Peyer's patch (tissue), 4 donors: Measurements from ENCODE around the gene RPS6KA6. TPM values are rescaled to one million over a fixed set of nuclear protein-coding genes. Genes with fewer than 3 reads are reported as not detected.

Experiments
- DNase-seq, 3 donors: peaks; one replicate each; pipeline ENCODE4 v3.0.0-alpha.2; 2017 to 2019
- H3K27ac ChIP-seq, 4 donors: fragments of 200-600 bp; sonication (generic); one replicate each; pipeline ENCODE4 v1.5.1; 2016 to 2019
- H3K27me3 ChIP-seq, 2 donors: fragments of 200-600 bp; sonication (generic); one replicate each; pipeline ENCODE4 v1.5.1; 2019
- H3K36me3 ChIP-seq, 3 donors: fragments of 200-600 bp; sonication (generic); one replicate each; pipeline ENCODE4 v1.5.1; 2016 to 2019
- H3K4me1 ChIP-seq, 4 donors: fragments of 200-600 bp; sonication (generic); one replicate each; pipeline ENCODE4 v1.5.1; 2016 to 2019
- H3K4me3 ChIP-seq, 4 donors: fragments of 200-600 bp; sonication (generic); 1 replicate in 3 of 4; 2 replicates in 1 of 4; pipeline ENCODE4 v1.5.1; 2016 to 2019; ENCODE audit warnings: mild to moderate bottlenecking in 1 of 4
- H3K9me3 ChIP-seq, 4 donors: fragments of 200-600 bp; sonication (generic); one replicate each; pipeline ENCODE4 v1.5.1; 2016 to 2019; ENCODE audit warnings: mild to moderate bottlenecking in 1 of 4
- POLR2A ChIP-seq, 2 donors: fragments of 450-650 bp; IDR thresholded peaks; one replicate each; pipeline ENCODE4 v1.5.1; 2017; ENCODE audit warnings: antibody characterized with exemption in 2 of 2, mild to moderate bottlenecking in 2 of 2, moderate library complexity in 2 of 2
- total RNA-seq, 4 donors: library from RNA; depleted of rRNA; stranded (reverse); fragments of >200 nt; gene quantifications; one replicate each; pipeline ENCODE4 v1.1.0, GENCODE V29; 2016
- TF ChIP-seq, protein P1 (sequence below), 6 experiments: fragments of 450-650 bp in 4 of 6; fragments of 200-600 bp in 2 of 6; sonication (generic) in 1 of 6; IDR thresholded peaks; one replicate each; pipeline ENCODE4 v1.5.1; 2017 to 2019; ENCODE audit warnings: antibody characterized with exemption in 6 of 6, mild to moderate bottlenecking in 3 of 6, moderate library complexity in 1 of 6

The RPS6KA6 gene
- total RNA-seq: 1 to 10 TPM; 1.7 to 7.9 (median 5.4) TPM

GRCh38 chrX:84187533-84188319 lies at the start of gene RPS6KA6:
Gene RPS6KA6 (minus strand): TSS chrX:84188199. CDS start chrX:84187899, 300 bp downstream.
- Histone ChIP-seq H3K36me3 (no peaks in the 10 kb centered on the region), H3K27me3 (no peaks in the 10 kb centered on the region)

GRCh38 chrX:84224741-84225140 lies 36.7 kb upstream of the RPS6KA6 start:
- no peak for TF ChIP-seq POLR2A (IDR thresholded peaks at IDR 0.05)
- TF ChIP-seq, protein P1, sequence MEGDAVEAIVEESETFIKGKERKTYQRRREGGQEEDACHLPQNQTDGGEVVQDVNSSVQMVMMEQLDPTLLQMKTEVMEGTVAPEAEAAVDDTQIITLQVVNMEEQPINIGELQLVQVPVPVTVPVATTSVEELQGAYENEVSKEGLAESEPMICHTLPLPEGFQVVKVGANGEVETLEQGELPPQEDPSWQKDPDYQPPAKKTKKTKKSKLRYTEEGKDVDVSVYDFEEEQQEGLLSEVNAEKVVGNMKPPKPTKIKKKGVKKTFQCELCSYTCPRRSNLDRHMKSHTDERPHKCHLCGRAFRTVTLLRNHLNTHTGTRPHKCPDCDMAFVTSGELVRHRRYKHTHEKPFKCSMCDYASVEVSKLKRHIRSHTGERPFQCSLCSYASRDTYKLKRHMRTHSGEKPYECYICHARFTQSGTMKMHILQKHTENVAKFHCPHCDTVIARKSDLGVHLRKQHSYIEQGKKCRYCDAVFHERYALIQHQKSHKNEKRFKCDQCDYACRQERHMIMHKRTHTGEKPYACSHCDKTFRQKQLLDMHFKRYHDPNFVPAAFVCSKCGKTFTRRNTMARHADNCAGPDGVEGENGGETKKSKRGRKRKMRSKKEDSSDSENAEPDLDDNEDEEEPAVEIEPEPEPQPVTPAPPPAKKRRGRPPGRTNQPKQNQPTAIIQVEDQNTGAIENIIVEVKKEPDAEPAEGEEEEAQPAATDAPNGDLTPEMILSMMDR (IDR thresholded peaks at IDR 0.05): no peak
- H3K4me1 ChIP-seq: no peaks in the 10 kb centered on the region
- DNase-seq: no peak
- no peaks in the 10 kb centered on the region for H3K36me3 ChIP-seq
- H3K9me3 ChIP-seq: no peaks in the 10 kb centered on the region
- no peaks in the 10 kb centered on the region for H3K27me3 ChIP-seq
- no peak overlapping the region for H3K4me3 ChIP-seq
- no peak overlapping the region for H3K27ac ChIP-seq

More at GRCh38 chrX:84187533-84188319, at the start of gene RPS6KA6:
- Histone ChIP-seq H3K9me3 (no peaks in the 10 kb centered on the region), H3K27ac (peak within 1 kb of the TSS; percentile 13 to 66 (median 44)), H3K4me1 (no peaks in the 10 kb centered on the region), H3K4me3 (peak within 1 kb of the TSS; percentile 24 to 68 (median 52))
- DNase-seq: peak in 2 of 3 donors; percentile 51 to 52
- TF ChIP-seq POLR2A (IDR thresholded peaks at IDR 0.05): no peak
- TF ChIP-seq, protein P1 (IDR thresholded peaks at IDR 0.05): no peak

DNA sequence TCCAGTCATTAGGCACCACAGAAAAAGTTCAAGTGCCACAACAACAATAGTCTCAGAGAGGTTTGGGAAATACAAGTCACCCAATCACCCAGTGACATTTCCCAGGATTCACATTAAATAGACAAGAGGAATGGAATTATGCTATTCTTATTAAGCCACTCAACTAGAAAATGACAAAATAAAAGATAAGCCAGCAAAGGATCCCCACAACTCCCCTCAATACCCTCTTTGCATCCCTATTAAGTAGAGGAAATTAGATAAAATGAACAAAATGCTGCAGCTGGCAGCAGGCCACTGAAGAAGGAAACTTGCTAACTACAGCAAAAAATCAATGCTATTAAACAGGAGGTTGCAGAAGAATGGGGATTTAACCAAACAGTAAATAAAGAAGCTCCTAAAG lies 35.3 kb upstream of the RPS6KA6 start:
- Histone ChIP-seq H3K4me3 (no peak overlapping the region), H3K4me1 (no peaks in the 10 kb centered on the region), H3K27ac (no peak overlapping the region), H3K36me3 (no peaks in the 10 kb centered on the region), H3K27me3 (no peaks in the 10 kb centered on the region), H3K9me3 (no peaks in the 10 kb centered on the region)
- DNase-seq: no peak
- TF ChIP-seq, protein P1 (IDR thresholded peaks at IDR 0.05): no peak
- no peak for TF ChIP-seq POLR2A (IDR thresholded peaks at IDR 0.05)

DNA sequence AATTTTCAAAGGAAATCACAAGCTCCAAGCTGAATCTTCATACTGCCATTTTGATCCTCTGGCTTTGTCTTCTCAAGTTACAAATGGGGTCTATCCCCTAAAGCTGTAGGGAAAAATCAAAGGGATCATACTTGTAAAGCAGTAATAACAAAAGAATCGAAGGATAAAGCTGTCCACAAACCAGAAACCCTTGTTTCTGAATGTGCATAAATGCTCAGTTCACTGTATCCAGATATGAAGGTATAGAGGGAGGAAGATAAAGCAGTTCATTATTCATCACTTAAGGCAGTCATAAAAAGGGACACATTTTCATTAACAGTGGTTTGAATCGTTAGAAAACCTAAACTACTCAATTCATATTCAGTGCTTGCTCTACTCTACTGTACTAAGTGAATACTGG lies 33.2 kb upstream of the RPS6KA6 start:
- Histone ChIP-seq H3K4me3 (no peak overlapping the region), H3K9me3 (no peaks in the 10 kb centered on the region), H3K36me3 (no peaks in the 10 kb centered on the region), H3K27me3 (no peaks in the 10 kb centered on the region), H3K27ac (no peak overlapping the region), H3K4me1 (no peaks in the 10 kb centered on the region)
- no peak for DNase-seq
- no peak for TF ChIP-seq POLR2A (IDR thresholded peaks at IDR 0.05)
- TF ChIP-seq, protein P1 (IDR thresholded peaks at IDR 0.05): no peak

DNA sequence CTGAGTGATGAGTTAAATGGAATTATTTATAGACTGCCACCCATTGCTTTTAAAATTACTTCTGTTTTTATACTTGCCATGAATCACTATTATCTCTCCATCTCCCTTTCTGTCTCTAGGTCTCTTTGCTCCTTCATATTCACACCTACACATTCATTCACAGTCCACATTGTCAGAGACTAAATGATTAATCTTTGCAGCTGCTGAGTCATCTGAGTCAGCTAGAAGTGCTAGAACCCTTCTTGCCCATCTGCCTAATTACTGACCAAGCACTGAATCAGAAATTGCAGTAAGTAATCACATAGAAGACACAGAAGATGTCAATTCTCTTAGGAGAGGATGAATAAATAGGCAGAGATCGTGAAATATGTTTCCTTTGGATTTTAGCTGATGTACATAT lies 31.6 kb upstream of the RPS6KA6 start:
- no peak for DNase-seq
- H3K9me3 ChIP-seq: no peaks in the 10 kb centered on the region
- H3K4me1 ChIP-seq: no peaks in the 10 kb centered on the region
- no peaks in the 10 kb centered on the region for H3K27me3 ChIP-seq
- no peak overlapping the region for H3K4me3 ChIP-seq
- H3K36me3 ChIP-seq: no peaks in the 10 kb centered on the region
- TF ChIP-seq POLR2A (IDR thresholded peaks at IDR 0.05): no peak
- TF ChIP-seq, protein P1 (IDR thresholded peaks at IDR 0.05): no peak
- no peak overlapping the region for H3K27ac ChIP-seq
